Measurements from ENCODE around the gene STUB1. TPM values are rescaled to one million over a fixed set of nuclear protein-coding genes. Genes with fewer than 3 reads are reported as not detected.

The STUB1 gene
- polyA plus RNA-seq, 2 of the 4 experiments (the other 2 are of a cell fraction) = 60.6 to 93.5 TPM

DNA sequence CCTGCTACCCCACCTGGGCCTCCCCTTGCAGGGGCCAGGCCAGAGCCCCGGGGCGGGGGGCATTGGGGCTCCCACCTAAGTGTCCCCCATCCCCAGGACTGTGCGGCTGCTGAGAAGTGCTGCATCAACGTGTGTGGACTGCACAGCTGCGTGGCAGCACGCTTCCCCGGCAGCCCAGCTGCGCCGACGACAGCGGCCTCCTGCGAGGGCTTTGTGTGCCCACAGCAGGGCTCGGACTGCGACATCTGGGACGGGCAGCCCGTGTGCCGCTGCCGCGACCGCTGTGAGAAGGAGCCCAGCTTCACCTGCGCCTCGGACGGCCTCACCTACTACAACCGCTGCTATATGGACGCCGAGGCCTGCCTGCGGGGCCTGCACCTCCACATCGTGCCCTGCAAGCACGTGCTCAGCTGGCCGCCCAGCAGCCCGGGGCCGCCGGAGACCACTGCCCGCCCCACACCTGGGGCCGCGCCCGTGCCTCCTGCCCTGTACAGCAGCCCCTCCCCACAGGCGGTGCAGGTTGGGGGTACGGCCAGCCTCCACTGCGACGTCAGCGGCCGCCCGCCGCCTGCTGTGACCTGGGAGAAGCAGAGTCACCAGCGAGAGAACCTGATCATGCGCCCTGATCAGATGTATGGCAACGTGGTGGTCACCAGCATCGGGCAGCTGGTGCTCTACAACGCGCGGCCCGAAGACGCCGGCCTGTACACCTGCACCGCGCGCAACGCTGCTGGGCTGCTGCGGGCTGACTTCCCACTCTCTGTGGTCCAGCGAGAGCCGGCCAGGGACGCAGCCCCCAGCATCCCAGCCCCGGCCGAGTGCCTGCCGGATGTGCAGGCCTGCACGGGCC, 47.5 kb upstream of the STUB1 start:
- Histone ChIP-seq H3K4me2 (no peak overlapping the region), H3K4me1 (peaks cover 37% of the 10 kb centered on the region), H3K9me3 (no peaks in the 10 kb centered on the region), H3K27ac (no peak overlapping the region), H3K4me3 (no peak overlapping the region)
- ATAC-seq (no peak), DNase-seq (ENCODE audit: low read depth in 1 of 2, low spot score in 1 of 2) (no peak), FAIRE-seq (no peak)
- CTCF ChIA-PET = no interaction called here
- WGBS (ENCODE audit: missing lambda C conversion rate) = 96% methylated on average over 35 of the region's 67 CpGs
- TF ChIP-seq, protein P1, sequence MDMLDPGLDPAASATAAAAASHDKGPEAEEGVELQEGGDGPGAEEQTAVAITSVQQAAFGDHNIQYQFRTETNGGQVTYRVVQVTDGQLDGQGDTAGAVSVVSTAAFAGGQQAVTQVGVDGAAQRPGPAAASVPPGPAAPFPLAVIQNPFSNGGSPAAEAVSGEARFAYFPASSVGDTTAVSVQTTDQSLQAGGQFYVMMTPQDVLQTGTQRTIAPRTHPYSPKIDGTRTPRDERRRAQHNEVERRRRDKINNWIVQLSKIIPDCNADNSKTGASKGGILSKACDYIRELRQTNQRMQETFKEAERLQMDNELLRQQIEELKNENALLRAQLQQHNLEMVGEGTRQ (IDR thresholded peaks at IDR 0.05) = no peak
- TF ChIP-seq KDM5A (IDR thresholded peaks at IDR 0.05) (no peak), ELK1 (IDR thresholded peaks at IDR 0.05; ENCODE audit: low read depth, low read length) (no peak), MAFK (IDR thresholded peaks at IDR 0.05; ENCODE audit: partially characterized antibody) (no peak), ZFP36 (IDR thresholded peaks at IDR 0.05; ENCODE audit: borderline replicate concordance, partially characterized antibody) (no peak), ZNF302 (CRISPR knock-in tag; IDR thresholded peaks at IDR 0.05) (no peak), CBX8 (IDR thresholded peaks at IDR 0.05) (no peak), BHLHE40 (IDR thresholded peaks at IDR 0.05; ENCODE audit: low read depth, low read length) (no peak)
- TF ChIP-seq, protein P2, sequence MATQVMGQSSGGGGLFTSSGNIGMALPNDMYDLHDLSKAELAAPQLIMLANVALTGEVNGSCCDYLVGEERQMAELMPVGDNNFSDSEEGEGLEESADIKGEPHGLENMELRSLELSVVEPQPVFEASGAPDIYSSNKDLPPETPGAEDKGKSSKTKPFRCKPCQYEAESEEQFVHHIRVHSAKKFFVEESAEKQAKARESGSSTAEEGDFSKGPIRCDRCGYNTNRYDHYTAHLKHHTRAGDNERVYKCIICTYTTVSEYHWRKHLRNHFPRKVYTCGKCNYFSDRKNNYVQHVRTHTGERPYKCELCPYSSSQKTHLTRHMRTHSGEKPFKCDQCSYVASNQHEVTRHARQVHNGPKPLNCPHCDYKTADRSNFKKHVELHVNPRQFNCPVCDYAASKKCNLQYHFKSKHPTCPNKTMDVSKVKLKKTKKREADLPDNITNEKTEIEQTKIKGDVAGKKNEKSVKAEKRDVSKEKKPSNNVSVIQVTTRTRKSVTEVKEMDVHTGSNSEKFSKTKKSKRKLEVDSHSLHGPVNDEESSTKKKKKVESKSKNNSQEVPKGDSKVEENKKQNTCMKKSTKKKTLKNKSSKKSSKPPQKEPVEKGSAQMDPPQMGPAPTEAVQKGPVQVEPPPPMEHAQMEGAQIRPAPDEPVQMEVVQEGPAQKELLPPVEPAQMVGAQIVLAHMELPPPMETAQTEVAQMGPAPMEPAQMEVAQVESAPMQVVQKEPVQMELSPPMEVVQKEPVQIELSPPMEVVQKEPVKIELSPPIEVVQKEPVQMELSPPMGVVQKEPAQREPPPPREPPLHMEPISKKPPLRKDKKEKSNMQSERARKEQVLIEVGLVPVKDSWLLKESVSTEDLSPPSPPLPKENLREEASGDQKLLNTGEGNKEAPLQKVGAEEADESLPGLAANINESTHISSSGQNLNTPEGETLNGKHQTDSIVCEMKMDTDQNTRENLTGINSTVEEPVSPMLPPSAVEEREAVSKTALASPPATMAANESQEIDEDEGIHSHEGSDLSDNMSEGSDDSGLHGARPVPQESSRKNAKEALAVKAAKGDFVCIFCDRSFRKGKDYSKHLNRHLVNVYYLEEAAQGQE (IDR thresholded peaks at IDR 0.05) = no peak
- POLR2A ChIA-PET = no interaction called here

DNA sequence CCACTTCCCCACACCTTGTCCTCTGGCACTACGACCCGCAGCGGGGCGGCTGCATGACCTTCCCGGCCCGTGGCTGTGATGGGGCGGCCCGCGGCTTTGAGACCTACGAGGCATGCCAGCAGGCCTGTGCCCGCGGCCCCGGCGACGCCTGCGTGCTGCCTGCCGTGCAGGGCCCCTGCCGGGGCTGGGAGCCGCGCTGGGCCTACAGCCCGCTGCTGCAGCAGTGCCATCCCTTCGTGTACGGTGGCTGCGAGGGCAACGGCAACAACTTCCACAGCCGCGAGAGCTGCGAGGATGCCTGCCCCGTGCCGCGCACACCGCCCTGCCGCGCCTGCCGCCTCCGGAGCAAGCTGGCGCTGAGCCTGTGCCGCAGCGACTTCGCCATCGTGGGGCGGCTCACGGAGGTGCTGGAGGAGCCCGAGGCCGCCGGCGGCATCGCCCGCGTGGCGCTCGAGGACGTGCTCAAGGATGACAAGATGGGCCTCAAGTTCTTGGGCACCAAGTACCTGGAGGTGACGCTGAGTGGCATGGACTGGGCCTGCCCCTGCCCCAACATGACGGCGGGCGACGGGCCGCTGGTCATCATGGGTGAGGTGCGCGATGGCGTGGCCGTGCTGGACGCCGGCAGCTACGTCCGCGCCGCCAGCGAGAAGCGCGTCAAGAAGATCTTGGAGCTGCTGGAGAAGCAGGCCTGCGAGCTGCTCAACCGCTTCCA, 46.7 kb upstream of the STUB1 start:
- no peak for ATAC-seq
- ChIA-PET CTCF (interaction anchor here (0.9 to 1.0 kb wide), 2 partner anchors 50 to 184 kb away, joined by 3 read pairs; no protein-coding TSS in a partner anchor), POLR2A (no interaction called here)
- TF ChIP-seq, protein P2 (IDR thresholded peaks at IDR 0.05) = no peak
- Histone ChIP-seq H3K4me1 (peaks cover 35% of the 10 kb centered on the region), H3K4me3 (no peak overlapping the region), H3K27ac (no peak overlapping the region), H3K9me3 (no peaks in the 10 kb centered on the region), H3K4me2 (no peak overlapping the region)
- 95% methylated on average over 42 of the region's 74 CpGs for WGBS (ENCODE audit: missing lambda C conversion rate)
- no peak for FAIRE-seq
- no peak for DNase-seq (ENCODE audit: low read depth in 1 of 2, low spot score in 1 of 2)
